Islet precursor cell (in vitro differentiated cells): Measurements from ENCODE around the gene RALBP1.
"Not testable (repeated sequence)": the region's sequence is repeated elsewhere in the genome, so short reads cannot be mapped to it uniquely, and the experiment has no call there.

ENCODE experiments used
- DNase-seq: peaks from one replicate; pipeline ENCODE4 v3.0.0-alpha.2; 2018

The RALBP1 gene

DNA sequence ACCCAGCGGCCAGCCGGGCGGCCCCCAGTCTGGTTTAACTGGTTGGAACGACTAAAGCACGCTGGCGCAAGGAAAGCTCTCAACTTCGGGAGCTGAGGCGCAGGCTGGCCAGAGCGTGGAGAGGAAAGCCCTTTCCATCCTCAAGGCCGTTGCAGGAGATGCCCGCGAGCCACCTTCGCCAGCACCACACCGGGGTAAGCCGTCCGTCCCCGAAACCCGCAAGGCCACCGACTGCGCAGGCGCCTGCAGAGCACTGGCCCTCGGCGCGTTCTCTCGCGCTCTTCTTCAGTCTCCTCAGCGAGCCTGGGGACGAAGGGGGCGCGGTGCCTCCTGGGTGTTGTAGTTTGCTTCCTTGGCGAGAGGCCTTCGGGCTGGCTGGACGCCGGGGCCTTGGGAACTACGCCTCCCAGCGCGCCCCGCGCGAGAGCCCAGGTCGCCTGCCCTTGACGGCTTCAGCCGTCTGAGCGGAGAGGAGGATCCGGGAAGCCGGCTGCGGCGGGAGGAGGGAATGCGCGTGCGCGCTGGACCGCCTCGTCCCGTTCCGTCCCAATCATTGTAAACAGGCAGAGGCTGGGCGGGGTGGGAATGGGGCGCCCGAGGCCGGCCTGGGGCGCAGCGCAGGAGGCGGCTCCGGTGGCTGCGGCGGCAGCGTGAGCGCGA lies at the start of gene RALBP1:
Gene RALBP1 (plus strand): TSS at position 531 of the 660 bp plus-strand sequence. CDS start 37,533 bp downstream, outside the sequence.
- peak; percentile 100 for DNase-seq

DNA sequence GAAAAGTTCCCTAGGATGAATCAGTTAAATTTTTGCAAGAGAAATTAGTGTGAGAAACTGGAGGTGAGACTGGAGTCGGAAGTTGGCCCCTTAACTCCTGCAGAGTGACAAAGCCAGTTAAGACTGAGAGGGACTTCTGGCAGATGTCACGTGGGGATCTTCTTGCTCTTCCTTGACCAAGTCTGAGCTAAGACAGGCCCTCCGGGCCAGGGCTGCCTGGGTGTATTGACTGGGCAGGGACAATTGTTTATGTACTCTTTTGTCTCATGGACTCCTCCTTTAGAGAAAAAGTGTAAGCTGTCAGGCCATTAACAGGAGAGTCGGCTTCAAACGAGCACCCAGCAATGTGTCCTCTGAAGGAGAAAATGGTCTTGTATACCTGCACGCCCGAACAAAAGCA lies 48.6 kb upstream of the RALBP1 start:
- peak; percentile 38 for DNase-seq

DNA sequence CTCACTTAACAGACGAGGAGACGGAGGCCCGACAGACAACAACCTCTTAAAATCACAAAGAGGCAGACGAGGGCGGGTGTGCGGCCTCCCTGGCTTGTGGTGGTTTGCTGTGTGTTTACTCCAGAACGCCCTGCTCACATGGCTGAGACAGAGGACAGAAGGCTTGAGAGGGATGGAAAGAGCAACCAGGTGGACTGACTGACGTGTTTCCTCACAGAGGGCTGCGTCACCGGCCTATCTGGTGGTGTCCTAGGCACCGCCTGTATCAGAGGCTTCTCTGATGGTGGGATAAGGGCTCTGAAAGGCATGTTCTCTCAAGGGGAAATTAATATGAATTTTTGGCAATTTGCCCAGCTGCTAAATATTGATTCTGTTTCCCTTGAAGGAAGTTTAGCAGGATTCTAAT lies 47.0 kb upstream of the RALBP1 start:
- peak; percentile 12 for DNase-seq

DNA sequence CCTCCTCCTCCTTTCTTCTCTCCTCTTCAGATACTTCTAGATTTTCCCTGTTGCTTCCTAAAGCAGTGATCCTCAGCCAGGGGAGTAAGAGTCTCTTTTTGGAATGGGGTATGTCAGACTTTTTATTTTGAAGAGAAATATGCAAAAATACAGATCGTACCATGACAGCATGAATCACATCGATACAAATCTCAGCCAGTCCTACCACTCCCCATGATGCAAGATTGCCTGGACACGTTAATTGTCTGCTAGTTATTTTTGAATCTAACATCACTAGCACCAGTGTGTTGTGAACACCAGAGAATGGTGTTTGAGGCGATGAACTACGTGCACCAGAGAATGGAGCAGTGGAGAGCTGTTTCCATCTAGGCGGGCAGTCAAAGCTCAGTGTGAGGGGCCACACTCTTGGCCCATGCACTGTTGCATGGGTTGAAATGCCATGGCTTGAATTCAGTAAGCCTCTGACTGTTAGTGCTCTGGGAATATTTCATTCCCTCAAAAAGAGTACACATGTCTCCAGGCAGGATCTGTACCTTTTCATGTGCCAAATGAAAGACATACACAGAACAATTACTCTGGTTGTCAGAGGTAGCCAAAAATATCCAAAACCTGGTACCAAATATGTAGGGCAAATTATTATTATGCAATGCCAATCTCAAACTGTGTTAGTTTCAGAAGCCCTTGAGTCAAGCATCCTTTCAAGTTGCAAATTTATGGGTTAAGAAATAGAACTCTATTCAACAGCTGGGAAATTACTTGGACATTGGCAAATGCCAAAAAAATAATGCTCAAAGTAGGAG lies 46.3 kb upstream of the RALBP1 start:
- no peak for DNase-seq

DNA sequence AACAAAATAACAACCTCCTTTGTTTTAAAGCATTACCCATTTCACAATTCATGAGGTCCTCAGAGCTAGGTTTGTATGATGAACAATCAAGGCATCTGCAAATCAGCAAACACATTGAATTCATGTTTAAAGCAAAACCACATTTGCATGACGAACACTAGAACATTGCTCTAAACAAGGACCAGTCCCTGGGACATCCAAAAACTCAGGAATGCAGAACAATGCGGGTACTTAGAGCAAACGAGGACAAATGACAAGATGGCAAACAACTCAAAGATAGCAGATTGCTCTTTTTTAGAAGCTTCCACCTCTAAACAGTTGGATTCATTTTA lies 45.7 kb upstream of the RALBP1 start:
- DNase-seq, result no peak

DNA sequence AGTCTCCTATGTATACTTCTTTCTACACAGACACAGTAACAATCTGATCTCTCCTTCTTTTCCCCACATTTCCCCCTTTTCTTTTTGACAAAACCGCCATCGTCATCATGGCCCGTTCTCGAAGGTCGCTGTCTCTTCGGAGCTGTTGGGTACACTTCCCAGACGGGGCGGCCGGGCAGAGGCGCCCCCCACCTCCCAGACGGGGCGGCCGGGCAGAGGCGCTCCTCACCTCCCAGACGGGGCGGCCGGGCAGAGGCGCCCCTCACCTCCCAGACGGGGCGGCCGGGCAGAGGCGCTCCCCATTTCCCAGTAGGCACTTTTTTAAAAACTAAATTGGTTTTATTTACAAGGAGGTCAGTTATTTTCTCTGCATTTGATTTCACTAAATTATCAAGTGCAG lies 45.0 kb upstream of the RALBP1 start:
- not testable (repeated sequence) for DNase-seq

DNA sequence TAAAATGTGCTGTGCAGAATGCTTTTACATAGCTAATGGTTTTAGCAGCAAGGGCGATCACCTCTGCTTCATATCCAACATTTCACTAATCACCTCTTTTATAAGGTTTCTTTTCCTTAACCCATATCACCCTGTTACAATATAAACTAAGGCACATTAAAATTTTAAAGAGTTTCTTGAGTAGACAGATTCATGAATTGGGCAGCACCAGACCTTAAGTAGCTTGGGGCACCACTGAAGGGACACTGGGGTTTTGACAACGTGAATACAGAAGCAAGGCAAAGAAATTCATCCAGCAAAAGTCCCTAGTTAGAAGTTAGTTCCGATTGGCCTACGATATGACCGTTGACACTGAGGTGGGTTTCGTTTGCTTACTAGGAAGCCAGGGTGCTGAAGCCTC lies 44.0 kb upstream of the RALBP1 start:
- no peak for DNase-seq

DNA sequence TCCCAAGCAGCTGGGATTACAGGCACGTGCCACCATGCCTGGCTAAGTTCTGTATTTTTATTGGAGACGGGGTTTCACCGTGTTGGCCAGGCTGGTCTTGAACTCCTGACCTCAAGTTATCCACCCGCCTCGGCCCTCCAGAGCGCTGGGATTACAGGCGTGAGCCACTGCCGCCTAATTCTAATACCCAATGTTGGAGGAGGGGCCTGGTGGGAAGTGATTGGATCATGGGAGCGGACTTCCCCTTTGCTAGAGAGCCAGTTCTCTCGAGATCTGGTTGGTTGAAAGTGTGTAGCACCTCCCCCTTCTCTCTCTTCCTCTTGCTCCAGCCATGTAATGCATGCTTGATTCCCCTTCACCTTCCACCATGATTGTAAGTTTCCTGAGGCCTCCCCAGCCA lies 42.2 kb upstream of the RALBP1 start:
- DNase-seq, result peak; percentile 32

DNA sequence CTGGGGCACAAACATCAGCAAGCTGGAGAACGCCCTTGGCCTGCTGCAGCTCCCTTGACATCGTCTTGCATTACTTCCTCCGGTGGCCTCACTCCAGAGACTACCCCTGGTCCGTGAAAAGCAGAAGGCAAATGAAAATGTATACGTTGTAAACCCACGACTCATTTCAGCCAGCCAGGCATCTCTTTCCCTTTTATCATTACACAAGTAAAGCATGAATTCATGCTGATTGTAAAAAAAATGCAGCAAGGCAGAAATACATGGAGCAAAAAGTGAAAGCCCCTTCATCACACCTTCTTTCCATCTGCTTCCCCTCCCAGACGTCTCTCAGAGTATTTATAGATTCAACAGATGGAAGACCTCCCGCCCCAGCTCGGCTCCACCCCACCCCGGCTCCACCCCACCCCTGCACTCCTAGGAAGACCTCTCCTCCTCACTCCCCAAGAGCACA lies 41.6 kb upstream of the RALBP1 start:
- peak; percentile 43 for DNase-seq

DNA sequence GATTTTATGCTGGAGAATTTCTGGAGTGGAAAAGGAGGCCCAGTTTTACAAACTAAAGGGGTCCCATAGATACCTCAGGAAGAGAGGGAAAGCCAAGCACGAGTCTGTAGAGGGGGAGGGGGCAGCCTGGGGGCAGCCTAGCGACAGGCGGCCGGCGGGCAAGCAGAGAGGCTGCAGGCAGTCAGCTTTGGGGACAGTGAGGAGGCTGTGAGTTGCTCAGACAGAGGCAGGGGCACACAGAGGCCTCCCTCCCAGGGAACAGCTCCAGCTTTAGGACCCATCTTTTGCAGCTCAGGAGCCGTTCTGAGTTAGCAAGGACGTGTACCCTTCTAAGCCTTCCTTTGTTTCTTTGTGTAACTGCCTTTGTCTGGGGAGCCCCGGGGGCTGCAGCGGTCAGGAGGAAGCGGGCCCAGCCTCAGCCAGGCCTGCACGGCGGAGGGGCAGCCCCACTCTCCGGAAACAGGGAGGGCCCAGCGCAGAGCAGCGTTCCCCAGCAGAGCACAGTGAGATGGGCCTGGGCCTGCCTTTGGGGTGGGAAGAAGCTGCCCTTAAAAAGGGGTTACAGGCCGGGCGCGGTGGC lies 41.1 kb upstream of the RALBP1 start:
- peak; percentile 60 for DNase-seq

DNA sequence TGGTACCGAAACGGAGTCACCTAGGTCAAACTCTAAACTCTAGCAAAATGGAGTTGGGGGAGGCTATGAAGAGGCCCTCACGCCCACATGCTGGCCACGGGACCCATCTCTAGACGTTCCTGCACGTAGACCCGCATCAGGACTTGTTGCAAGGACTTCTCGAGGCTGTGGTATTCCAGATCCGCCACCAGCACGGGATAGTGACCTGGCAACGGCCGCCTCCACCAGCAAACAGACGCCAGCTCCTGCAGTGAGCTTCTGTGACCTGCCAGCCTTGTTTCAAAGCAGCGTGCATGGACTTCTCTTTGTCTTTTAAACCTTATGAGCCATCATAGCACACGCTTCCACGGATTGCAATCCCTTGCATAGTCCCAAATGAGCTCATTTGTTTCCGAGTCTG lies 40.3 kb upstream of the RALBP1 start:
- peak; percentile 42 for DNase-seq

DNA sequence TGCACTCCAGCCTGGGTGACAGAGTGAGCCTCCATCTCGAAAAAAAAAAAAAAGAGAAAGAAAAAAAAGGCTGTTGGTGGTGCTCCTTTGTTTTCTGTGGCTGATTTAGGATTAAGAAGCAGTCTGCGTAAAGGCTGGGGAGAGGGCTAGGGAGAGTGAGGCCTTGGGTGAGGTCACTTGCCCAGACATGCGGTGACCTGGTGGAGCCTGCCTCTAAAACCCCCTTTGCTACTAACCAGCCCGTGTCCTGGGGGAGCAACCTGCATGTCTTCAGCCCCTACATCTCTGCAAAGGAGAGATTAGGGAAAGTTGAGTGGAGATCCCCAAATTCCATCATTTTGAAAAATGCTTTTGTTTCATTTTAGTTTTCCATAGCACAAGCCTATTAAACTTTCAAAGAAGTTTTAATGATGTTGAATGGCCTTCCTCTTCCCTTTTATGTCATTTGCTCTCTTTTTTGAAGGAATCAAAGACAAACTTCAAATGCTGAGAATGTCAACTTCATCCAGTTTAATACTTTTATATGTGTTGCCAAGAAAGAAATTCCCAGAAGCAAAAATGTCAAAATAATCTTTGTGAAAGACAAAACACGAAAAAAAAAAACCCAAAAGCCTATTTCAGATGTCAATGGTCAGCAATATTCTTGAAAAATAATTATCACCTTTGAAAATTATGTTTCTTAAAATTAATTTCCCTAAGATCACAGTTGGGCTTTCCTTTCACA lies 38.9 kb upstream of the RALBP1 start:
- peak; percentile 35 for DNase-seq

DNA sequence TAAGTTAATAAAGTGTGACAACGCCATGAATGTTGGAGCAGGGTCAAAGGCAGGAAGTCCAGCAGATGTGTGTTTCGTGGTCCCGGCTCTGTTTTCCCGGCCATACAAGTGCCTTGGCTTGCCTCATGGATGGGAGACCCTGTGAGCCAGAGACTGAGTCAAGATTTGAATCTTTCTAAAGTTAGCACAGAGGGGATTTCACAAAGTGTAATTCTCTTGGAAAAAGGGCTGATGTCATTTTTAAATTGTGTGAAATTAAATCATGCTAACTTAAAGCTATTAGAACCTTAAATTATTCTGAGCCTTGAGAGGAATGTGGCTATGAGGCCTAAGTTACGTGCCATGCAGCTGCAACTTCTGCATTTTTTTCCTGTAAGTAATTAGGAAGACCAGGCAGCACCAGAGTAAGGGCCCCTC lies 38.3 kb upstream of the RALBP1 start:
- DNase-seq, result peak; percentile 51

DNA sequence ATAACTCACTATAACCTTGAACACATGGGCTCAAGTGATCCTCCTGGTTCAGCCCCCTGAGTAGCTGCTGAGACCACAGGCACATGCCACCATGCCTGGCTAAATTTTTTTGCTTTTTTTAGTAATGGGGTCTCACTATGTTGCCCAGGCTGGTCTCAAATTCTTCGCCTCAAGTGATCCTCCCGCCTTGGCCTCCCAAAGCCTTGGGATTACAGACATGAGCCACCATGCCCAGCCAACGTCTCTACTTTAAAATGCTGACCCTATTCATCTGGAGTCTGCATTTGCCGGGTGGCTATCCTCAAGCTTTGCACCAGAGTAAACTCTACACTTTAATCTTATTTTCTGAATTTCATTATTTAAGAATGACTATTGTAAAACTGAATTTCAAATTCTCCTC lies 37.6 kb upstream of the RALBP1 start:
- DNase-seq, result peak; percentile 12

DNA sequence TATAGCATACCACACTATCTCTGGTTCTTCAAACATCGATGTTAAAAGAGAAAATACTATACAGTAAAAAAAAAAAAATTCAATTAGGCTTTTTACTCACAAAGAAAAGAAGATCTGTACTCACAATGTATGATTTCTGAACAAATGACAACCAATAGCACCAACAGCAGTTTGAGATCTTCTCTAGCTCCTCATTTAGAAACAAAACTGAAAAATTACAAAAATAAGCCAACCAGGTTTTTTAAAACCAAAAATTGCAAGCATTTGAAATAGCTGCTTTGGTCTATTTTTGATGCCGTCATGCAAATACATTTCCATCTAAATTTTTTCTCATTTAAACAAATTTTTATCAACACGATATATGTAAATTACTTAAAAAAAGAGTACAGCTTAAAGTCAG lies 34.3 kb upstream of the RALBP1 start:
- DNase-seq, result no peak

DNA sequence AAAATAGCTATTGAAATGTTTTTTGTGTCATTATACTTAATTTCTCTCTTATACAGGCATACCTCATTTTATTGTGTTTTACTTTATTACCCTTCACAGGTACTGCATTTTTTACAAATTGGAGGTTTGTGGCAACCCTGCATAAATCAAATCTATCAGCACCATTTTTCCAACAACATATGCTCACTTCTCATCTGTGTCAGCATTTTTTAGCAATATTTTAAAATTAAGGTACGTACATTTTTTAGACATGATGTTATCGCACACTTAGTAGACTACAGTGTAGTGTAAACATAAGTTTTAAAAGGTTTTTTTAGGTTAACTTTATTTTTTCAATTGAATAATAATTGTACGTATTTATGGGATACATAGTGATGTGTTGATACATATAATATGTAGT lies 30.8 kb upstream of the RALBP1 start:
- DNase-seq, result no peak

DNA sequence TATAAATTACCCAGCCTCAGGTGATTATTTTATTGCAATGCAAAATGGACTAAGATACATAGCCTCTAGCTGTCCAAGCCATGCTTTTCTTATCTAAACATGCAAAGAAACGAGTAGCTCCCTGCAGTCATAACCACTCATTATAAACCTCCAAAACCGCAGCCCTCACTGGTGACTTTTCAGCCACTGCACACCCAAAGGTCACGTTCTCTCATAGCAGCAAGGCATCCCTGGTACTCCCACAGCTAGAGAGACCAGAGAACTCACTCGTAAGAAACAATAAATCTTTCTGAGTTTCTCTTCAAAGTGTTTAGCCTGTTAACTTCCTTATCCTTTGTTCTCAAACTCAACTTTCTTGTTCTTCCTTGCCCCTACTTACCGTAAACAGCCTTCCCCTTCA lies 28.5 kb upstream of the RALBP1 start:
- DNase-seq, result no peak

DNA sequence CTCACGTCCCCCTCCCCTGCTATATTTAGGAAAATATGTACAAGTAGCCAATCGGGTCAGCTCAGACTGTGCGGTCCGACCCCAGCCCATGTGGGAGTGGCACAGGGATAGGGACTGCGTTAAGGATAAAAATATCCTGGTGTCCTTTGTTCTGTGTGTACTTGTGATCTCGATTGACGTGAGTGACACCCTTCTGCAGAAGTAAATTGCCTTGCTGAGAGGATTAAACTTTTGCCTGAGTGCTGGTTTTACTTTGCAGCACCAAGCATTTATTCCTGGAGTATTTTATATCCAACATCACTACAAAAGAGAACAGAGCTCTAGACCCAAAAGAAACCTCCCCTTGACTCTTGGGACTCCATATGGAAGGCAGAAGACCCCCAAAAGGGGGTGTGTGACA lies 28.0 kb upstream of the RALBP1 start:
- no peak for DNase-seq

DNA sequence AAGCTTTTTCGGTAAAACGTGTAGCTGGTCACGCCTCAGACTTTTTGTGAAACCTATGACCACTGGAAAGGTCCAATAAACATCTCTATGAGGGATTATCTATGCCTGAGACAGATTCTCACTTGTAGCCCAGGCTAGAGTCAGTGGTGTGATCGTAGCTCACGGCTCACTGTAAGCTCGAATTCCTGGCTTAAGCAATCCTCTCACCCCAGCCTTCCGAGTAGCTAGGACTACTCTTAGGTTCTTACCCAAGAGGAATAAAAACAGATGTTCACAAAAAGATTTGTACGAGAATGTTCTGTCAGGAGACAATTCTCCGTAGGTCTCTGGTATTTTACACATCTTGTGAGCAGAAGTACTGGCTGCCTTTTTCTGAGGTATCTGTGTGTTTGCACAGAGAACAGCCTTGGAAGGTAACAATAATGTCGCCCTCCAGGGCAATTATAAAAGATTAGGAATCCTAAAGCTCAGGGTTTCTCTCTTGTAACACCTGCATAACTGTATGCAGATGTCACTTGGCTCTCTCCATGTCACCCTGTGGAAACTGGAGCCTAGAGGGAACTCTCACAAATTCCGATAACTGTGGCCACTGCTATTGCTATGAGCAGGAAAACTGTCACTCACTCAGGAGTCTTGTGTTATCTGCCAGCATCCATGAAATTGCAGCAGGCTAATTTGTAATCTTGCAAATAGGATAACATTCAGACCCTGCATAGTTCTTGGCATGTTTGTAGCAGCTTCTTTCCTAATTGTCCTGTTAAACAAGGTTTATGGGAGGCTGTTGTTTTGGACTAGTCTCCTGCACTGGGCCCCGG lies 25.5 kb upstream of the RALBP1 start:
- DNase-seq, result no peak

DNA sequence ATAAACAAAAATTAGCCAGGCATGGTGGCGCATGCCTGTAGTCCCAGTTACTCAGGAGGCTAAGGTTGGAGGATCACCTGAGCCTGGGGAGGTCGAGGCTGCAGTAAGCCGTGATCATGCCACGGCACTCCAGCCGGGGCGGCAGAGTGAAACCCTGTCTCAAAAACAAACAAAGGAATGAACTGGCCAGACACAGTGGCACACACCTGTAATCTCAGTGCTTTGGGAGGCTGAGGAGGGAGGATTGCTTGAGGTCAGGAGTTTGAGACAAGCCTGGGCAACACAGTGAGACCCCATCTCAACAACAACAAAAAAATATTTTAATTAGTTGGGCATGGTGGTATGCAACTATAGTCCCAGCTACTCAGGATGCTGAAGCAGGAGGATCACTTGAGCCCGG lies 24.4 kb upstream of the RALBP1 start:
- DNase-seq, result not testable (repeated sequence)

DNA sequence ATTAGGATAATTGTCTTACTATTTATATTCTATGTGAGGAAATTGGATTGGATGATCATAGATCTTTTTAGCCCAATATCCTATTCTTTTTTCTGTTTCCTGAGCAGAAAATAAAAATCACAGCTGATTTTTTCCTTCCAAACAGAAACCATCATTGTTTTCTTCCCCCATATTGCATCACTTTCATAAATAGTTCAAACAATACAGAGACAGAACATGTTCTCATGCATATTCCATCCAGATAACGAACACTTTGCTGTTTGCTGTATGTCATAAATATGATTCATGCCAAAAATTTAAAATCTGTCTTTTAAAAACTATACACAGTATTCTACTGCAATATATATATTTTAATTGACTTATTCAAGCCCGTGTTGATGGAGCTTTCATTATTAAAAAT lies 22.0 kb upstream of the RALBP1 start:
- DNase-seq, result no peak

DNA sequence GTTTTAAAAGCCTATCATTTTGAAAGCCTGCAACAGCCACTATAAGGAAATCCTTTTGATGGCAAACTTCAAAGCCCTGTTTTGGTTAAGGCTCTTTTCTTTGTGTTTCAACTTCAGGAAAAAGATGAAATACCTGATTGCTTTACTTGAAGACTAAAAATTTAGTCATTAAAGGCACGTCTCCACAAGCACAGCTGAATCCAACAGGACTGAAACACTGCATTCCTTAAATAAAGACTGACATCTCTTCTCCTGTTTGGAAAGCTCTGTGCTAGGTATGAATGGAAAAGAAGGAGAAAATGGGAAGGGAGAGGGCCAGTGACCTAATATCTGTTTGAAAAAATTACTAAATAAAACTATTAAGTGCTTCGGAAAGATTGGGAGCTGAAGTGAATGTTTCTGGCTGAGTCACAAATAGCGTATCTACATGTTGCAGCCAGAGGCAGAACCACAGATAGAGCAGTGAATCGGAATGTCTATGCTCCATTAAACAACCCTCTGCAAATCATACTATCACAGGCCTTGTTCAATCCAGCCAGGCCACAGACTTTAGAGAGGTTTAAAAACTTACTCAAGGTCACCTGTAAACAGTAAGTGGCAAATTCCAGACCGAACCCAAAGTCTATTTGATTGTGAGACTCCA lies 21.1 kb upstream of the RALBP1 start:
- no peak for DNase-seq
